Activated CD4-positive, CD25-positive, alpha-beta regulatory T cell treated with anti-CD3 and anti-CD28 coated beads, Interleukin-2, amount 50 U/mL, for 72 hours (primary cell): ENCODE results near the gene OR51B2.

Experiments used
- DNase-seq: peaks from one replicate; pipeline ENCODE4 v3.0.0; 2021

OR51B2 gene

GRCh38 chr11:5281596-5281995 lies 42.5 kb downstream of the OR51B2 start:
- no peak for DNase-seq

GRCh38 chr11:5280582-5281102 lies 43.5 kb downstream of the OR51B2 start:
- DNase-seq, result no peak

- DNase-seq, result no peak
These were observed 44.5 kb downstream of the OR51B2 start for GRCh38 chr11:5279471-5280090.

- DNase-seq, result no peak
These were observed 46.2 kb downstream of the OR51B2 start for GRCh38 chr11:5277807-5278382.

- no peak for DNase-seq
These were observed 47.4 kb downstream of the OR51B2 start for GRCh38 chr11:5276697-5277096.

GRCh38 chr11:5275369-5276110 lies 48.6 kb downstream of the OR51B2 start:
- DNase-seq, result no peak

- DNase-seq, result no peak
These were observed 49.7 kb downstream of the OR51B2 start for GRCh38 chr11:5274395-5274794.
